Activated naive CD4-positive, alpha-beta T cell treated with anti-CD3 and anti-CD28 coated beads, Interleukin-2, amount 10 ng/mL, durations not matched to agents 7 days and 5 days (primary cell): ENCODE data around the gene BRF1.

Experiments
- CTCF ChIA-PET: fragments of 350-600 bp; sonication (Branson Sonifier 250); formaldehyde crosslinking; loops from one replicate; lab custom pipeline; 2021; ENCODE audit warnings: antibody characterized with exemption; lab: Charles Lee
- DNase-seq: peaks from one replicate; pipeline ENCODE4 v3.0.0-alpha.2; 2020
- H3K27ac Mint-ChIP-seq: one replicate; pipeline ENCODE4 v1.8.0; 2021; ENCODE audit warnings: mild to moderate bottlenecking, moderate library complexity, mixed read lengths
- H3K27me3 Mint-ChIP-seq: one replicate; pipeline ENCODE4 v1.8.0; 2021; ENCODE audit warnings: mild to moderate bottlenecking, mixed read lengths
- H3K36me3 Mint-ChIP-seq: one replicate; pipeline ENCODE4 v1.8.0; 2021; ENCODE audit warnings: mixed read lengths
- H3K4me1 Mint-ChIP-seq: one replicate; pipeline ENCODE4 v1.8.0; 2021; ENCODE audit warnings: mixed read lengths
- H3K4me3 Mint-ChIP-seq: one replicate; pipeline ENCODE4 v1.8.0; 2021; ENCODE audit warnings: mild to moderate bottlenecking, moderate library complexity, mixed read lengths
- H3K9me3 Mint-ChIP-seq: one replicate; pipeline ENCODE4 v1.8.0; 2021; ENCODE audit warnings: mixed read lengths

Gene BRF1

GRCh38 chr14:105210266-105211025 lies 90.4 kb downstream of the BRF1 start:
- Mint-ChIP-seq H3K27ac (no peak overlapping the region), H3K9me3 (peaks cover 6% of the 10 kb centered on the region), H3K4me1 (no peaks in the 10 kb centered on the region), H3K4me3 (no peak overlapping the region), H3K36me3 (peaks cover 10% of the 10 kb centered on the region), H3K27me3 (peaks cover 4% of the 10 kb centered on the region)
- CTCF ChIA-PET: interaction anchor here (1.1 kb wide), 1 partner anchor 142 kb away, joined by 3 read pairs; no protein-coding TSS in a partner anchor
- DNase-seq: no peak

- Mint-ChIP-seq H3K9me3 (no peaks in the 10 kb centered on the region), H3K4me3 (no peak overlapping the region), H3K36me3 (peaks cover 2% of the 10 kb centered on the region), H3K4me1 (no peaks in the 10 kb centered on the region), H3K27me3 (peaks cover 4% of the 10 kb centered on the region), H3K27ac (no peak overlapping the region)
- CTCF ChIA-PET: interaction anchor here (1.1 kb wide), 1 partner anchor 143 kb away, joined by 3 read pairs; no protein-coding TSS in a partner anchor
- no peak for DNase-seq
Observed at GRCh38 chr14:105209646-105210045, 91.2 kb downstream of the BRF1 start.

- CTCF ChIA-PET: interaction anchor here (1.1 kb wide), 1 partner anchor 143 kb away, joined by 3 read pairs; no protein-coding TSS in a partner anchor
- Mint-ChIP-seq H3K9me3 (no peaks in the 10 kb centered on the region), H3K27me3 (peaks cover 4% of the 10 kb centered on the region), H3K27ac (no peak overlapping the region), H3K4me1 (peaks cover 4% of the 10 kb centered on the region), H3K4me3 (no peak overlapping the region), H3K36me3 (peaks cover 2% of the 10 kb centered on the region)
- DNase-seq: no peak
Observed at GRCh38 chr14:105209091-105209490, 91.7 kb downstream of the BRF1 start.

GRCh38 chr14:105208738-105209075 lies 92.1 kb downstream of the BRF1 start:
- H3K36me3 Mint-ChIP-seq: peaks cover 2% of the 10 kb centered on the region
- CTCF ChIA-PET: no interaction called here
- H3K27ac Mint-ChIP-seq: no peak overlapping the region
- H3K4me3 Mint-ChIP-seq: no peak overlapping the region
- H3K9me3 Mint-ChIP-seq: no peaks in the 10 kb centered on the region
- DNase-seq: no peak
- peaks cover 8% of the 10 kb centered on the region for H3K27me3 Mint-ChIP-seq
- H3K4me1 Mint-ChIP-seq: peaks cover 4% of the 10 kb centered on the region

- Mint-ChIP-seq H3K27me3 (peaks cover 12% of the 10 kb centered on the region), H3K4me3 (no peak overlapping the region), H3K27ac (no peak overlapping the region), H3K9me3 (no peaks in the 10 kb centered on the region), H3K4me1 (peaks cover 4% of the 10 kb centered on the region), H3K36me3 (peaks cover 2% of the 10 kb centered on the region)
- CTCF ChIA-PET: no interaction called here
- no peak for DNase-seq
Observed at GRCh38 chr14:105207996-105208737, 92.6 kb downstream of the BRF1 start.

- CTCF ChIA-PET: interaction anchor here (0.7 to 1.3 kb wide), 2 partner anchors 127 to 145 kb away, joined by 3 to 4 read pairs; no protein-coding TSS in a partner anchor
- Mint-ChIP-seq H3K27ac (no peak overlapping the region), H3K9me3 (no peaks in the 10 kb centered on the region), H3K4me1 (peaks cover 10% of the 10 kb centered on the region), H3K36me3 (peaks cover 2% of the 10 kb centered on the region), H3K27me3 (peaks cover 14% of the 10 kb centered on the region), H3K4me3 (no peak overlapping the region)
- DNase-seq: no peak
Observed at GRCh38 chr14:105207460-105207901, 93.3 kb downstream of the BRF1 start.

- Mint-ChIP-seq H3K9me3 (no peaks in the 10 kb centered on the region), H3K36me3 (no peaks in the 10 kb centered on the region), H3K4me1 (peaks cover 16% of the 10 kb centered on the region), H3K27ac (no peak overlapping the region), H3K4me3 (no peak overlapping the region), H3K27me3 (peaks cover 15% of the 10 kb centered on the region)
- CTCF ChIA-PET: interaction anchor here (0.7 to 1.3 kb wide), 2 partner anchors 127 to 145 kb away, joined by 3 to 4 read pairs; no protein-coding TSS in a partner anchor
- no peak for DNase-seq
Observed at GRCh38 chr14:105206873-105207272, 93.9 kb downstream of the BRF1 start.

- no peaks in the 10 kb centered on the region for H3K9me3 Mint-ChIP-seq
- H3K27me3 Mint-ChIP-seq: peaks cover 22% of the 10 kb centered on the region
- no peaks in the 10 kb centered on the region for H3K36me3 Mint-ChIP-seq
- H3K27ac Mint-ChIP-seq: no peak overlapping the region
- DNase-seq: no peak
- H3K4me3 Mint-ChIP-seq: no peak overlapping the region
- CTCF ChIA-PET: interaction anchor here (1.5 to 5.6 kb wide), 2 partner anchors 95 to 145 kb away, joined by 4 to 31 read pairs; partner anchors contain the start of gene BRF1
- peaks cover 20% of the 10 kb centered on the region for H3K4me1 Mint-ChIP-seq
Observed at GRCh38 chr14:105205673-105206208, 95.1 kb downstream of the BRF1 start.

- Mint-ChIP-seq H3K4me1 (peaks cover 23% of the 10 kb centered on the region), H3K27ac (no peak overlapping the region), H3K9me3 (no peaks in the 10 kb centered on the region), H3K36me3 (no peaks in the 10 kb centered on the region), H3K4me3 (no peak overlapping the region), H3K27me3 (peaks cover 28% of the 10 kb centered on the region)
- CTCF ChIA-PET: interaction anchor here (1.3 to 5.6 kb wide), 3 partner anchors 29 to 146 kb away, joined by 3 to 31 read pairs (median 4); partner anchors contain the start of gene BRF1
- no peak for DNase-seq
Observed at GRCh38 chr14:105204931-105205672, 95.7 kb downstream of the BRF1 start.

GRCh38 chr14:105204206-105204930 lies 96.4 kb downstream of the BRF1 start:
- no peak overlapping the region for H3K27ac Mint-ChIP-seq
- H3K27me3 Mint-ChIP-seq: peaks cover 36% of the 10 kb centered on the region

GRCh38 chr14:105203701-105204100 lies 97.1 kb downstream of the BRF1 start:
- DNase-seq: no peak
- H3K36me3 Mint-ChIP-seq: no peaks in the 10 kb centered on the region
- no peak overlapping the region for H3K4me3 Mint-ChIP-seq
- H3K27me3 Mint-ChIP-seq: peaks cover 42% of the 10 kb centered on the region
- H3K9me3 Mint-ChIP-seq: no peaks in the 10 kb centered on the region
- H3K27ac Mint-ChIP-seq: no peak overlapping the region
- CTCF ChIA-PET: interaction anchor here (0.6 to 5.6 kb wide), 5 partner anchors 10 to 189 kb away, joined by 3 to 31 read pairs (median 3); partner anchors contain the start of gene BRF1
- peaks cover 25% of the 10 kb centered on the region for H3K4me1 Mint-ChIP-seq

More at GRCh38 chr14:105204206-105204930, 96.4 kb downstream of the BRF1 start:
- no peak for DNase-seq
- H3K4me3 Mint-ChIP-seq: no peak overlapping the region
- CTCF ChIA-PET: interaction anchor here (1.3 to 5.6 kb wide), 3 partner anchors 29 to 147 kb away, joined by 3 to 31 read pairs (median 4); partner anchors contain the start of gene BRF1
- H3K36me3 Mint-ChIP-seq: no peaks in the 10 kb centered on the region
- peaks cover 25% of the 10 kb centered on the region for H3K4me1 Mint-ChIP-seq
- H3K9me3 Mint-ChIP-seq: no peaks in the 10 kb centered on the region

GRCh38 chr14:105203057-105203531 lies 97.7 kb downstream of the BRF1 start:
- CTCF ChIA-PET: interaction anchor here (0.6 to 5.6 kb wide), 4 partner anchors 9 to 189 kb away, joined by 3 to 31 read pairs (median 4); partner anchors contain the start of gene BRF1
- H3K9me3 Mint-ChIP-seq: no peaks in the 10 kb centered on the region
- peak; percentile 74 for DNase-seq
- no peak overlapping the region for H3K4me3 Mint-ChIP-seq
- H3K4me1 Mint-ChIP-seq: peaks cover 25% of the 10 kb centered on the region
- no peak overlapping the region for H3K27ac Mint-ChIP-seq
- H3K36me3 Mint-ChIP-seq: no peaks in the 10 kb centered on the region
- peaks cover 49% of the 10 kb centered on the region for H3K27me3 Mint-ChIP-seq
